GDM1 (cell line): ENCODE measurements around the gene SH3GL1.

Source experiments
- DNase-seq: peaks from one replicate; lab custom pipeline; 2025; lab: John Stamatoyannopoulos, UW

SH3GL1 gene

GRCh38 chr19:4375164-4376027 is 25.0 kb downstream of the SH3GL1 start:
- no peak for DNase-seq

- DNase-seq: no peak
Observed at GRCh38 chr19:4374498-4375163, 25.7 kb downstream of the SH3GL1 start.

DNA sequence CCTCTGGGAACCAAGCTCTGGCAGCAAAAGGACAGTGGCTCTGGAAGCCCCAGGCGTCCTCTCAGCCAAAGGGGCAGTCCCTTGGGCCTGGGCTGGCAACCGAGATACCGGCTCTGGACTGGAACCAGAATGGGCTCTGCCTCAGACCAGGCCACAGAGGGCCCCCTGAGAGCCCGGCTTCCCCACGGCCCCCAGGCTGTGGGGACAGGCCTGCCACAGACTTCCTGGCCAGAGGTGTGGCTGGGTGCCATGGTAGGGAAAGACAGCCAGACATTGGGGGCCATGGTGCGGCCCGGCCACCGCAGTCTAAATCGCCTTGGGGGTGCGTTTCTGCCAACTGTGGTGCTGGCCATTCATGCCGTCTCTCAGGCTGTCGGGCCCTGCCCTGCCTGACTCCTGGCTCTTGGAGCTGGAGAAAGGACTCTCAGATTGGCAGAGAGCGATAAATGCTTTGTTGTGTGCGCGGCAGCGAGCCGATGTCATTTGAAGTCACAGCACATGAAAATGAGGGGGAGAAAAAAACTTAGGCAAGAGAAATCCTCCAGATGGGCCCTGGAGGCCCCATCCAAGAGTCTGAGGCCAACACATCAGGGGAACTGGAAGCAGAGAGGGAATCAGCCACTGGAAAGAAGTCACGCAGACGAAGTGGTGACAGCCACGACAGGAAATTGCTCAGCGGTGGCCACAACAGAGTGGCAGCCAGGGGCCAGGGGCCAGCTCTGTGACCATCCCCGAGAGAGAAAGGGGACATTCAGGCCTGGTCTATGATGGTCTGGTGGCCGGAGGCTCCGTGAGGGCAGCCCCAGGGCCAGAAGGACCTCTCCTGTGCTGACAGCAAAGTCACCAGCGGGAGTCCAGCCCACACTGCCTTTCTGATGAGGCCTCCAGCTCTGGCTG is 26.5 kb downstream of the SH3GL1 start:
- DNase-seq: no peak

DNA sequence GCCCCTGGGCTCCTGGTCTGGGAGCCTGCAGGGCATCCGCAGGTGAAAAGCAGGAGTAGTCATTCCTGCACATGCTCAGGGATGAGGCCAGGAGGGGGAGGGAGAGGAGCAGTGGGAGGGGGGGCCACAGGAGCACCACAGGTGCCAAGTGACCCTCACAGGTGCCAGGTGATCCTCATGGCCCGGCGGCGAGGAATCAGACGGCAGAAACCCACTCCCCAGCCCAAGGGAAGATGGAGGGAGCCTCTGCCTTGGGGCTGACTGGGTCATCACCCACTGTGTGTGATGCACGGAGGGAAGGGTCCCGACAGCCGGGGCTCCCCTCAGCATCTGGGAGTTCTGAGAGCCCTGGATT is 27.4 kb downstream of the SH3GL1 start:
- DNase-seq: no peak

- no peak for DNase-seq
Observed at GRCh38 chr19:4372165-4373012, 28.0 kb downstream of the SH3GL1 start.

DNA sequence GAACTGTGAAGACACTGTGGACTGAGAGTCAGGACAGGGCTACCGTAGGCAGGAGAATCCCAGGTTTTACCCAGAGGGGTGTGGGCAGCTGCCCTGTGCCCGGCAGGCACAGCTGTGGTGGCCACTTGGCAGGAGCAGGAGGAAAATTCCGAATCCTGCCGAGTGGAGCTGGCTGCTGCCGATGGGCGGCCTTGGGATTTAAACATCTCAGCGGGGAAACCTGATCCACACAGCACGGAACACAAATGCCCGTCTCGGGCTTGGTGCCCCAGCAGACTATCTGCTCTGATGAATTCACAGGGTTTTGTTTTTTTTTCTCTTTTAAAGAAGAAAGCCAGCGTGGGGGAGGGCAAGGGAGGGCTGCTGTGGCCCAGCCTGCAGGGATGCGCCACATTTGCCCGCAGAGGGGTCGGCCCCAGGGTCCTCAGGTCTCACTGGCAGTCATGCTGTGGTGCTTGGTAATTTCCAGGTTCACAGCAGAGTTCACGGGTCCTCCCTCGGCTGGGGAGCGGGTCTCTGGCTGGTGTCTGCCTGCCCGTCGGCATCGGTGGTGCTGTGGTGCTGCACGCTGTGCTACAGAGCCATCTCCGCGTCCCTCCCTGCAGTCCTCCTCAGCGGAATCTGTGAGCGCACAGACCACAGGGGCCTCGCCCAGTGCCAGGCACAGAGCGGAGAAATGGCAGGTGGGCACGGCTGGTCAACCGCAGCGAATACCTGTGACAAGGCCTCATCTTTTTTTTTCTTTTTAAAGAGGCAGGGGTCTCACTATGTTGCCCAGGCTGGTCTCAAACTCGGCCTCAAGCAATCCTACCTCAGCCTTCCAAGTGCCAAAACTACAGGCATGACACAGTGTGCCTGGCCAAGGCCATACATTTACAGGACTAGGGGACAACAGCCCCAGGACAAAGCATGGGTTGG is 28.8 kb downstream of the SH3GL1 start:
- no peak for DNase-seq

- DNase-seq: no peak
Observed at GRCh38 chr19:4370418-4371041, 29.8 kb downstream of the SH3GL1 start.

- DNase-seq: peak; percentile 65
Observed at GRCh38 chr19:4369888-4370260, 30.5 kb downstream of the SH3GL1 start.

GRCh38 chr19:4369109-4369887 is 31.0 kb downstream of the SH3GL1 start:
- DNase-seq: peak; percentile 31

DNA sequence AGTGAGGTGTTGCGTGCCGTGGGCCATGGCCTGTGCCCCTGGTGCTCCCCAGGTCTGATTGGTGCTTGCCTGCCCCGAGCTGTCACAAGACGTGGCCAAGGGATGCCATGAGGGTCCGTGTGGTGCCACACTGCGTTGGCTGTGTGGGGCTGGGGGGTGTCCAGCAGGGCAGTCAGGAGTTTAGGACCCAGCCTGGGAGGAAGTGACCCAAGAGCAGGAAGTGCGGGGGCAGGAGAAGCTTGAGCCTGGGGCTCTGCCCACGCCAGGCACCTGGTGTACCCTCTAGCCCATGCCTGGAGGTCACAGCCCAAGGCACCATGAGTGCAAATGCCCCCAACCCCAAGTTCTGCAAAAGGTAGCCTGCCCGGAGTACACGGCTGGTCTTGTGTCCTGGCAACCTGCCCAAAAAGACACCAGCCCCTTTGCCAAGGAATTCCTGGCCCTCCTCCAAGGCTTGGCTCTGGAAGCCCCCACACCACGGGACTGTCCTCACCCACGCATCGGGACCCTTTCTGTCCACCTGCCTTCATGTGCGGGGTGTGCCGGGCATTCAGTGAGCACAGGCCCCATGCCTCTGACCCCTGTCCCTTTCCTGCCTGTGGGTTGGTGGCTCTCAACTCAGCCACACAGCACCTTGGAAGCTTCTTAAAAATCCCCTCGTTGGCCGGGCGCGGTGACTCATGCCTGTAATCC is 32.1 kb downstream of the SH3GL1 start:
- DNase-seq: no peak

DNA sequence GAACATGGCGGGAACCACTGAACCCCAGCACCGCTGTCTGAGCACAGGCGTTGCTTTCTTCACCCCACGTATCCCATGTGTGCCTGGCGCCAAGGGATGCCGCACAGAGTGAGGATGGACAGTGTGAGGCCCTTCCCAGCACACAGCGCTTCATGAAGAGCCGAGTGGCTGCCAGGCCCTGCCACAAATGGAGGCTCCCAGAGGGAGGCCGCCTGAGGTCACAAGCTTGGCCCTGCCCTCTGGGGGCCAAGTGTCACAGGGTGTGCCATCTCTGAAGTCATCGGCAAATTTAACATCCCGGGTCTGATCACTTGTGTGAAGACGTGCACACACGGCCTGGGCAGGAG is 32.6 kb downstream of the SH3GL1 start:
- DNase-seq: no peak

- no peak for DNase-seq
Observed at GRCh38 chr19:4367336-4367723, 33.0 kb downstream of the SH3GL1 start.

GRCh38 chr19:4366666-4367335 is 33.5 kb downstream of the SH3GL1 start:
- no peak for DNase-seq

DNA sequence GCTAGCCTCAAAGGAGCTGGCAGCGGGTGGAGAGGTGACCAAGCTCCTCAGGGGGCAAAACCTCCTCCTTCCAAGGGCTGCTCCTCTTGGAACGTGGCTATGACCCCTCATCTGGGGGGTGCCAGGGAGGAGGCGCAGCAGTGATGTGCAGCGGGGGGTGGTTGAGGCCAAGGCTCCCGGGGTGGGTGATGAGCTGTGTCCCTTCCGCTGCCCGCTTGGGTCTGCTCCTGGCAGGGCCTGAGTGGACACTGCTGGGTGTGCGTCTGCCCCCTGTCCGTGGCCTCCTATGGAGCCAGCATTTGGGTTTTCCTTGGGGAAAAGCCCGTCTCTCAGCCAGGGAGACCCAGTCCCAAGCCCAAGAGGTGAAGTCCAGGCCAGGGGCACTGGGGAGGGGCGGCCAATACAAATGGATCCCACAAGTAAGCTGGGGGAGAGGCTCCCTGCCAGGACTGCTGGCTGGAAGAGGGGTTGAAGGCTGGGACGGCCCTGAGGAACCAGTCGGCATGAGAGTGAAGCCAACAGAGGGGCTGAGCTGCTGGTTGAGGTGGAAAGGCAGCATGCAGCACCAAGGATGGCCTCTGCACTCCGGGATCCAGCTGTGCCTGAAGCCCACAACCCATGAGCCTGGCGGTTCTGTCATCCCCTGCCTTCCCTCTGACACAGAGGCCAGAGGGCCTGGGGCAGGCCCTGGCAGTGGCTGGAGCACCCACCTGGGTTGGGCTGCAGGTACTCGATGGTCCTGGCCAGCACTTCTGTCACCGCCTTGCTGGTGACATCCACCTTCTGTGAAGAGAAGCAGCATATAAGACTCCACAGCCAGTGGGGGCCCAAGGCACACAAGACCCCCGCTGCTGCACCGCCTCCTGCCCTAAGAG is 34.3 kb downstream of the SH3GL1 start:
- DNase-seq: no peak

DNA sequence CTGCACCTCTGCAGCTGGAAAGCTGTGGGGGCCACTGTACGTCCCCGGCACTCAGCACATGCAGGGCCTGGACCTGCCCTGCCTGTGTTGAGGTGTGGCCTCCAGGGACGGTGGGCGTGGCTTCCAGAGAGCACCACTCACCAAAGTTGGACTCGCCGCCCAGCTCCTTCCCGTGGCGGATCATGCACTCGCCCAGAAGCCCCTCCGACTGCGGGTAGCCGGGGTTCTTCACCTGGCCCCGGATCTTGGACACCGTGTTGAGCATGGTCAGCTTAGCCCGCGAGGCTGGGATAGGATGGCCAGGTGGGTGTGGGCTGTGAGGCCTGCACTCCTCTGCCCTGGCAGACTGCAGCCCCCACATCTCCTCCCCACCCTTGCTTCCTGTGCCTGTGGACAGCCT is 35.0 kb downstream of the SH3GL1 start:
- DNase-seq: no peak

GRCh38 chr19:4363571-4364304 is 36.6 kb downstream of the SH3GL1 start:
- DNase-seq: no peak
